NCI-H460 (cell line): Measurements from ENCODE around the gene PALM3. TPM values are rescaled to one million over a fixed set of nuclear protein-coding genes. Genes with fewer than 3 reads are reported as not detected.
"Not testable (repeated sequence)": the region's sequence is repeated elsewhere in the genome, so short reads cannot be mapped to it uniquely, and the experiment has no call there.

Experiments
- DNase-seq: peaks from one replicate; pipeline ENCODE4 v3.0.0-alpha.2; 2016; ENCODE audit warnings: low read depth; ENCODE audit errors: extremely low read depth
- total RNA-seq: library from RNA; depleted of rRNA; stranded (reverse); fragments of >200 nt; shearing (Covaris generic); gene quantifications from 2 replicates; pipeline ENCODE4 v1.2.3, GENCODE V29; 2014

The PALM3 gene
- total RNA-seq, 1 experiment from 2014 or later = not detected

DNA sequence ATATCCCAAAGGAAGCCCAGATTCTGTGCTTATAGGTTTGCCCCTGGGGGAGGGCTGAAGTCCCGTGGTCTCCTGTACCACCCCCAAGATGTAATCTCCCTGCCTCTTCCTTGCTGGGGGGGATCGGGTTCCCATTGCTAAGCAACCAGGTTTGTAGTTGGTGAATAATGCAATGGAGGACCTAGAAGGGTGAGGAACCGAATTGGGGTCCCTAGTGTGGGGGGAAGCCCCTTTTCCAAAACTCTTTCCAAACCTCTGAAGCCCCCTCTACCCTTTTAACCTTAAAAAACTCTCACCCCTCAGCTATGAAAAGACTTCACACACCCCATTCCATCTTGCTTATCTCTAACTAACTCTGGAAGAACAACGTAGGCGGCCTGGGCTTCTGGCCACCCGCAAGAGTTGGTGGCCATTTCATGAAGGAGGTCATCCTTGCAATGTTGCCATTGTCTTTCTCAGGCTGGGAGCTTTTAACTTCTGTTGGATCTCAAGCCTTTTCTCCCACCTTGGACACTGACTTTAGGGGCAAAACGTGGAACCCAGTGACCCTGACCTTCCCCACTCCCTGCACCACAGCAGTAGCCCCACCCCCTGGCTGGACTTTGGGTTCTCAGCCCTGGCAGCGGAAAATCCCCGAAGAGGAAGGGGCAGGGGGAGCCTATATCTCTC lies 661 bp downstream of the PALM3 start:
- no peak for DNase-seq

DNA sequence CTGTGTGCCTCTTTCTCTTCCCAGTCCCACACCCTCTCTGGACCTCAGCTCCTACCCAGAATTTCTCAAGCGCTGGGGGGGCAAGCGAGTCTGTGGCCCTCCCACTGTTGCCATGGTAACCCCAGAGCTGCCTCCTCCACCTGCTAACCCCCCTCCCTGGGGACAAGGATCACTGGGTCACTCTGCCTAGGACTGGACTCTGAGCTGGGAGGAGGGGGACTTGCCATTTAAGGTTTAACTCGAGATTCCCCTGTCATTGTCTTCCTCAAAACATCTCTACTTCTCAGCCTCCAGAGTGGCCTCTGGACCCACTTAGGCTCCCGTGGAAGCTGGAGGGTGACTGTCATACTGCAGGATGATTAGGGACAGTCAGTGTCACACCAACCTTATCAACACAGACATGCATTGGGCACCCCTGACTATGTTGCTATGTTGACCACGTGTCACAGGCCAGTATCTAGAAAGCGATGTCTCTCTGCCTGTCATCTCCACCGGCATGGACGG lies 2.2 kb downstream of the PALM3 start:
- no peak for DNase-seq

DNA sequence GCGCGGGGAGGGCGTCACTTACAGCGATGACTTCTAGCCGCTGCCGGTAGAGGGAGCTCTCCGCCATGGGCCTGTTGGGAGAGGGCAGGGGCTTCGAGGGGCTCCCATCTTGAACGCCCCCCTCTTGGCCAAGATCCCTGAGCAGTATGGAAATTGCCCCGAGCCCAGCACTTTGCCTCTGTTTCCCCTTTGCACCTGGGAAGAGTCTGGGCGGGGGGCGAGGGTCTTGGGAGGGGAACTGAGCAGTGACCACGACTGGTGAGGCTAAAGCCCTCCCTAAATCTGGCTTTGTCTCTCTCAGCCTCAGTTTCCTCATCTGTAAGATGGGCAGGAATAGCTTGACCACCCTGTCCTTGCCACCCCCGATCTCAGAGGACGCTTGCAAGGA lies 2.8 kb downstream of the PALM3 start:
- no peak for DNase-seq

DNA sequence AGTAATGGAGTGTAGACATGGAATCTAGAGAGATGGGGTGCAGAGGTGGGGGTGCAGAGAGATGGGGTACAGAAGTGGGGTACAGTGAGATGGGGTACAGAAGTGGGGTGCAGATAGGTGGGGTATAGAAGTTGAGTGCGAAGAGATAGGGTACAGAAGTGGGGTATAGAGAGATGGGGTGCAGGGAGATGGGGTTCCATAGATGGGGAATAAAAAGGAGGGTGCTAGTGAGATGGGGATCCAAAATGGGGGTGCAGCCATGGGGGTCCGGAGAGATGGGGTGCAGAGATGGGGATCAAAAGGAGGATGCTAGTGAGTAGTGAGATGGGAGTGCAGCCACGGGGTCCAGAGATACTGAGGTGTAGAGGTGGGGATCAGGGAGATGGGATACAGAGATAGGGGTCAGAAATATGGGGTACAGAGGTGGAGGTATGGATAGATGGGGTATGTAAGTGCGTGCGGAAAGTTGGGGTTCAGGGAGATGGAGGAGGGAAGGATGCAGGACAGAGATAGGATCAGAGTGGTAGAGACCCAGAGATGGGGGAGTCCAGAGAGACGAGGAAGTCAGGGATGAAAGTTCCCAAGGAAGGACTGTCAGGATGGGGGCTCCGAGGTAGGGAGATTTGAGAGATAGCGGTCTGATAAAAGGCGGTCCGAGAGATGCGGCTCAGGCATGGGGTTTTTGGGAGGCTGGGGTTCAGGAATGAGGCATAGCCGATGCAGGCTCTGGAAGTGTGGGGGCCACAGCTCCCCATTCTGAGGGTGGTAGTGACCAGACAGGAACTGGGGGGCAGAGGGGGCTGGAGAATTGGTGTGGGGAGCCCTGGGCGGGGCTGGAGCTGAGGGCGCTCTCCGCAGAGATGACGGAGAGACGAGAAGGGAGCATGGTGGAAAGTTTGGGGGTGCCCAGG lies 3.4 kb downstream of the PALM3 start:
- no peak for DNase-seq

DNA sequence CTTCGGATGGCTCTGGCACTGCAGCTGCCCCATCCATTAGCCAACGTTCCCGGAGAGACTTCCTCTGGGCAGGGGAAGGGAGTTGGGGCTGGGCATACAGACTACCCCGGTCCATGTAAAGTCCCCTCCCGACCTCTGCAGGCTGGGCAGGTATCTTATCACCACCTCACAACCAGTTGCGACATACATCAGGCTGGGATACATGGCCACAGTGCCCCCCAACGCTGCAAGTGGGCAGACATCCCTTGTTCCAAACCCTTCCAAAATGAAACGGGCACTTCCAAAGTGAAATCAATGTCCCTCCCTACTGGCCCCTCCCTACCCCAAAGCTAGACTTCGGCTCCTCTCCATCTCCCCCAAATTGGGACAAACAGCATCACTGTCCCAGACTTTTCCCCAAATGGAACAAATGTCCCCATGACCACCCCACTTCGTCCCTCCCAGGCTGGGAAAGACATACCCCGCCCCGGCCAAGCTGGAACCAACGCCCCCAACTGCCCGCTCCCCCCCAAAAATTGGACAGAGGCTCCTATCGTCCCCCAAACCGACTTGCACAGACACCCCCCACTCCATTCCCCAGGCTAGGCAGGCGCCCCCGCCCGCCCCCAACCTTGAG lies 5.0 kb downstream of the PALM3 start:
- no peak for DNase-seq

DNA sequence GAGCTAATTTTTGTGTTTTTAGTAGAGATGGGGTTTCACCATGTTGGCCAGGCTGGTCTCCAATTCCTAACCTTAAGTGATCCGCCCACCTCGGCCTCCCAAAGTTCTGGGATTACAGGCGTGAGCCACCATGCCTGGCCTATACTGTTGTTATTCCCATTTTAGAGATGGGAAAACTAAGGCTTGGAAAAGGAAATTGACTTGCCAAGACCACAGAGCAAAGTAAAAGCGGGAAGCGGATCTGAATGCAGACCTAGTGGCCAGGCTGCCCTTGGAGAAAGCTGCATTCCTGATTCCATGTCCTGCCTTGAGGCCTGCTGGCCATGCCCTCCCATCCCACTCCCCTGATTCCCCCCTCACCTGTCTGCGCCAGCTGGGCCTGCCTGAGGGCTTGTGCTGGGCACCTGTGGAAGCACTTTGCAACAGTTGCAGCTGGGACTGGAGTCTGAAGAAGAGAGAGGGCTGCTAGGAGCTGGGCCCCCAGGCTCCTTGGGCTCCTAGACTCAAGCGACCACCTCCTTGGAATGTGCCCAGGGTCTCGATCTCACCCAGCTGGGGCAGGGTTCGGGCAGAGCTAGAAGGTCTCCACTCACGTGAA lies 5.7 kb downstream of the PALM3 start:
- no peak for DNase-seq

DNA sequence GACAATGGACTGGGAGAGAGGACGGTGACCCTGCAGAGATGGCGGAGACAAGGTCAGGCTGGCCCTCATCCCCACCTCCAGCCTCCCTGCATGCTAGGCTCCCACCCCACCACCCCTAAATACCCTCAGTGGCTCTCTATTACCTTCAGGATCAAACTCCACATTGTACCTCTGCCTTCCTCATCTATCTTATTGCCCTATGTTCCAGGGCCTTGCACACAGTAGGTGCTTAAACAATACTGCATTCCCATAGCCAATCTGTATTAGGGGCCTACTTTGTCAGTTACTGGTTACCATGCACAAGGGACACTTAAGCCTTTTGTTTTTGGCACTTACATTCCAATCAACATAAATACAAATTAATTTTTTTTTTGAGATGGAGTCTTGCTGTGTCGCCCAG lies 6.5 kb downstream of the PALM3 start:
- no peak for DNase-seq

DNA sequence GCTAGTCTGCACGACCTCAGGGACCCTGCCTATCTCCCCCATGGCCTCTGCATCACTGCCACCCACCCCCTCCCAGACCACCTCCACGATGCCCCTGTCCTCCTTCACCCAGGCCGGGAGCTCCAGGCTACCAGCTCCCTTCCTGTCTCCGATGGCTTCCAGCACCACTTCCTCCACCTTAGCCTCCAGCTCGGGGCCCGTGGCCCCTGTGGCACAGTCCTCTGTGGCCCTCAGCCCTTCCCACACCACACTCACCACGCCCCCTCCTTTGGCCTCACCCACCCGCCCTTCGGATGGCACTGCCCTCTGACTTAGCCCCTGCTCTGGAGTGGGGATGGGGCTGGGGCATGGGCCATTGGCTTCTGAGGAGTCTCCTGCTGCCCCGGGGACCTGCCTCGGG lies 7.2 kb downstream of the PALM3 start:
- DNase-seq = no peak

DNA sequence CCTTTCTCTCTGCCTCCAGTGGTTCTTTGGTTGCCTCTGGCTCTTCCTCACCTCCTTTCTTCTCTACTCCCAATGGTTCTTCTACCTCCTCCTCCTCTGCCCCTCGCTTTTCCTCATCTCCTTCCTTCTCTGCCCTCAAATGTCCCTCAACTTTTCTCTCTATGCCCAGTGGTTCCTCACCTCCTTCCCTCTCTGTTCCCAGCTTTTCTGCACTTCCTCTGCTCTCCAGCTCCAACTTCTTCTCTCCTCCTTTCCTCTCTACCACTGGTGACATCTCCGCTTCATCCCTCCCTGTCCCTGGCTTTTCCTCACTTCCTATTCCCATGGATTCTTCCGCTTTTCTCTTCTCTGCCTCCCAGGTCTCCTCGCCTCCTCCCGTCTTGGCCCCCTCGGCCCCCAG lies 7.8 kb downstream of the PALM3 start:
- no peak for DNase-seq

DNA sequence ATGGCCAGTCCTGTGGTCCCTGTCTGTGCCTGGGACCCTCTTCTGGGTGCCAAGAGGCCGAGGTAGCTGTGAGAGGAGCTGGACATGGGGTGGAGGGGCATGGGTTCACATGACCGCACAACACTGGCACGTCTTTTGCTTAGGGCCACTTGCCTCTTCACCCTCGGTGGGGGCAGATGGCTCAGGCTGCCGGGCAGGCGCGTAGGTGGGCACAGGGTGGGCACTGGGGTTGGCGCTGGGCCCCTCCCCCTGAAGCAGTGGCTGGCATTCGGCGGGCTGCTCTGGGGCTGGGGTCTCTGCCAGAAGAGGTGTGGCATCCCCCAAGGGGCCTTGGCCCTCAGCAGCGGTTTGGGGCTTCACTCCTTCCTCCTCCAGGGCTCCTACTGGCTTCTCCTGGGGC lies 8.4 kb downstream of the PALM3 start:
- no peak for DNase-seq

DNA sequence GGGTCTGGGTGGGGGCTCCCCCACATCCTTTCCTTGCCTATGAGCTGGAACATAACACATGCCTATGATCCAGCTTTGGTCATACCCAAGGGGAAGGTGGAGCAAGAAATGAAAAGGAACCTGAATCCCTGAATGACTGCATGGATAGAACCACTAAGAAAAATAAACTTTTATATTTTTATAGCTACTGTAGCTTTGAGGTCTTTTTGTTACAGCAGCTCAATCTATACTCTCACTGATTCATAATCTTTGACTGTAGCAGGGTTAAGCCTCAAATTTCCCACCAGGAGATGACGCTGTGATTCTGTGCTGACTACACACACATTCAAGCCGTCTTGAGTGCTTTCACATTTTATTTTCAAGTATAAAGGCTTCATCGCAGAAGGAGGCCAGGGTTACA lies 8.8 kb downstream of the PALM3 start:
- no peak for DNase-seq

DNA sequence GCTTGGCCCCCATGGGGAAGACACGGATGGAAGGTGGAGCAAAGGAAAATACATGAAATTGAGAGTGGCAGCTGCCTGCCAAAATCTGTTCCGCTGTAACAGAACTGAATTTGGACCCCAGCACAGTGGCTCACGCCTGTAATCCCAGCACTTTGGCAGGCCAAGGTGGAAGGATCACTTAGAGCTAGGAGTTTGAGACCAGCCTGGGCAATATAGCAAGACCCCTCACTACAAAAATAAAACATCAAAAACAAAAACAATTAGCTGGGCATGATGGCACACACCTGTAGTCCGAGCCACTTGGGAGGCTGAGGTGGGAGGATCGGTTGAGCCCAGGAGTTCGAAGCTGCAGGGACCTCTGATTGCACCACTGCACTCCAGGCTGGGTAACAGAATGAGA lies 9.4 kb downstream of the PALM3 start:
- no peak for DNase-seq

DNA sequence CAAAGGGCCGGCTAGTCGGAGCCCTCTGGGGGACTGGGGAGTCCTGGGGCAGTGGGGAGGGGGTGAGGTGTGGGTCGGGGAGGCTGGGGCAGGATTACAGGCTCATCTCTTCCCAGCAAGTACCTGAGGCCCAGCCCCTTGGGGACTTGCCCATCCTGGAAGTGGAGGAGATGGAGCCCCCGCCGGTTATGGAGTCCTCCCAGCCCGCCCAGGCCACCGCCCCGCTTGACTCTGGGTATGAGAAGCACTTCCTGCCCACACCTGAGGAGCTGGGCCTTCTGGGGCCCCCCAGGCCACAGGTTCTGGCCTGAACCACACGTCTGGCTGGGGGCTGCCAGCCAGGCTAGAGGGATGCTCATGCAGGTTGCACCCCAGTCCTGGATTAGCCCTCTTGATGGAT lies 9.9 kb downstream of the PALM3 start:
- no peak for DNase-seq

DNA sequence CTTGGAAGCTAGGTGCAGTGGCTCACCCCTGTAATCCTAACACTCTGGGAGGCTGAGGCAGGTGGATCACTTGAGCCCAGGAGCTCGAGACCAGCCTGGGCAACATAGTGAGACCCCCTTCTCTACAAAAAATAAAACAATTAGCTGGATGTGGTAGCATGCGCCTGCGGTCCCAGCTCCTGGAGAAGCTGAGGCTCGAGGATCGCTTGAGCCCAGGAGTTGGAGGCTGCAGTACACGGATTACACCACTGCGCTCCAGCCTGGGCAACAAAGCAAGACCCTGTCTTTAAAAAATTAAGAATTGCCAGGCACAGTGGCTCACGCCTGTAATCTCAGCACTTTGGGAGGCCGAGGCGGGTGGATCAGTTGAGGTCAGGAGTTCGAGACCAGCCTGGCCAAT lies 10.9 kb downstream of the PALM3 start:
- DNase-seq = not testable (repeated sequence)

DNA sequence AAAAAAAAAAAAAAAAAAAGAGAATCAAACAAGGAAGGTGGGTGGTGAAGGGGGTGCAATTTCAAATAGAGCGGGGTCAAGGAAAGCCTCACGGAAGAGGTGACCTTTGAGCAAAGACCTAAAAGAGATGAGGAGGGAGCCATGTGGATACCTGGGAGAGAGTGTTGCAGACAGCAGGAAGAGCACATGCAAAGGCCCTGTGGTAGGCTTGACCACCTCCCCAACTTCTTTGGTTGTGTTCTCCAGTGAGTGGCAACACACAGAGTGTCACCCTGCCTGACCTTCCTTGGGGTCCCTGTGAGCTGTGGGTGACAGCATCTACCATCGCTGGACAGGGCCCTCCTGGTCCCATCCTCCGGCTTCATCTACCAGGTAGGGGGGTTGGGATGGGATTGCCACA lies 11.4 kb downstream of the PALM3 start:
- no peak for DNase-seq

DNA sequence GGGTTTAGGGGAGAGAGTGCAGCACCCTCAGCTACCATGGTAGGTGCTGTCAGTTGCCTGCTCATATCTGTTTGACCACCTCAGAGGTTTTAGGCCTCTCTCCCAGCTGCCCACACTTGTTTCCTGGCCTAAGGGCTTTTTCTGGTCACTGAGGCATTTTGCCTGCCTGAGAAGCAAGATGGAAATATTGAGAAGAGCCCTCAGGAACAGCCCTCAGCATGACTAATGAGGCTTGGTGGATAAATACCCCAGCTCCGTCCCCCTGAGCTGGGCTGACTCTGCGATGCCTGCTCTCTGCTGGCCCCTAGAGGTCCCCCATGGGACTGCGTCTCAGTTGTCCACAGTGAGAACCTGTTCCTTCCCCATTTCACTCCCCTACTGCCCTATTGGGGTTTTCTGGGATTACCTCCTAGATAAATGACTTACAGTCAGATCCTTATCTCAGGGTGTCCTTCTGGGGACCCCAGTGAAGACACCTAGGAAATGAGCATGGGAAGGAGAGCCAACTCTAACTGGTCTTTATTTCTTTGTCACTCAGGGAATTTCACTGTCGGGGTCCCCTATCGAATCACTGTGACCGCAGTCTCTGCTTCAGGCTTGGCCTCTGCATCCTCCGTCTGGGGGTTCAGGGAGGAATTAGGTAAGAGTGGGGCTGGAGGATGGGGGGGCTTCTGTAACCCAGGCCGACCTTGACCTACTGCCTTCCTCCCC lies 13.3 kb downstream of the PALM3 start:
- peak; percentile 17 for DNase-seq

DNA sequence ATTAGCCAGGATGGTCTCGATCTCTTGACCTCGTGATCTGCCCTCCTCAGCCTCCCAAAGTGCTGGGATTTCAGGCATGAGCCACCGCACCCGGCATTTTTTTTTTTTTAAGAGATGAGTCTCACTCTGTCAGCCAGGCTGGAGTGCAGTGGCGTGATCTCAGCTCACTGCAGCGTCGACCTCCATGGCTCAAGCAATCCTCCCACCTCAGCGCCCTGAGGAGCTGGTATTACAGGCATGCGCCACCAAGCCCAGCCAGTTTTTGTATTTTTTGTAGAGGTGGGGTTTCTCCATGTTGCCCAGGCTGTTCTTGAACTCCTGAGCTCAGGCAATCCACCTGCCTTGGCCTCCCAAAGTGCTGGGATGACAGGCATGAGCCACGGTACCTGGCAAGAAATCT lies 14.0 kb downstream of the PALM3 start:
- not testable (repeated sequence) for DNase-seq

DNA sequence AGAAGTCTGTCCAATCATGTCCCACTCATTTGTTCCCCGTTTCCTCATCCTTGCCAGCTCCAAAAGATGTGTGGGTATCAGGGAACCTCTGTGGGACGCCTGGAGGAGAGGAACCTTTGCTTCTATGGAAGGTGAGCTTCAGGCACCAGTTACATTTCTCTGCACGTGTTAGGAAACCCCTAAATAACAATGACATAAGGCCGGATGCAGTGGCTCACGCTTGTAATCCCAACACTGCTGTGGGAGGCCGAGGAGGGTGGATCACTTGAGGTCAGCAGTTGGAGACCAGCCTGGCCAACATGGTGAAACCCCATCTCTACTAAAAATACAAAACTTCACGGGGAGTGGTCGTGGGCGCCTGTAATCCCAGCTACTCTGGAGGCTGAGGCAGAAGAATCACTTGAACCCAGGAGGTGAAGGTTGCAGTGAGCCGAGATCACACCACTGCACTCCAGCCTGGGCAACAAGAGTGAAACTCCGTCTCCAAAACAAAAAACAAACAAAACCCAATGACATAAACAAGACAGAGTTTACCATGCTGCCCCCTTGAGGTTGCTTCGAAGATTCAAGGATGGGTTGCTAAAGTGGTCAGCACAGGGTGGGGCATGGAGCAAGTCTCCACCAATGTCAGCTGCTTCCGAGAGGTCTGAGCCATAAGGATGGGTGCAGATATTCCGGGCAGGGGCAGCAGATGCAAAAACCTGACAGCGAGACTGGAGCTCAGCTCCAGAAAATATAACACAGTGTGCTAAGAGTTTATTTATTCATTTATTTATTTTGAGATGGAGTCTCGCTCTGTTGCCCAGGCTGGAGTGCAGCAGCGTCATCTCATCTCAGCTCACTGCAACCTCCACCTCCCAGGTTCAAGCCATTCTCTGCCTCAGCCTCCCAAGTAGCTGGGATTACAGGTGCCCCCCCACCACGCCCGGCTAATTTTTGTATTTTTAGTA lies 18.9 kb downstream of the PALM3 start:
- DNase-seq = peak; percentile 72

DNA sequence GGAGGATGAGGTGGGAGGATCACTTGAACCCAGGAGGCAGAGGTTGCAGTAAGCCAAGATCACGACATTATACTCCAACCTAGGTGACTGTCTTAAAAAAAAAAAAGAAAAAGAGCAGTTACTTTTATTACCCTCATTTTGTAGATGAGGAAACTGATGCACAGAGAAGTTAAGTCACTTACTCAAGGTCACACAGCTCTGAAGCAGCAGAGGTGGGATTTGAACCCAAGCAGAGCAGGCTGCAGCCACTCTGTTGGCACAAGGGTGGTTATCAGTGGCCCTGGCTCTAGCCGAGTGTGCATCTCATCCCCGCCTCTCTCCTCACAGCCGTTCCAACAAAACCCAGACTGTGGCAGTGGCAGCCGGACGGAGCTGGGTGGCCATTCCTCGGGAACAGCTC lies 22.7 kb downstream of the PALM3 start:
- DNase-seq = no peak
